Sigmoid colon (tissue), 4 donors: ENCODE data around the gene DNAH14.

ENCODE experiments used
- CTCF ChIP-seq, 4 experiments: fragments of 450-650 bp in 3 of 4; fragments of 200-600 bp in 1 of 4; IDR thresholded peaks; one replicate each; pipeline ENCODE4 v1.5.1; 2016 to 2019; ENCODE audit warnings: antibody characterized with exemption in 4 of 4, mild to moderate bottlenecking in 3 of 4, moderate library complexity in 2 of 4
- EP300 ChIP-seq, 4 donors: sonication (generic); formaldehyde crosslinking; IDR thresholded peaks; one replicate each; pipeline ENCODE4 v1.6.1; 2017; ENCODE audit warnings: antibody characterized with exemption in 4 of 4
- POLR2A ChIP-seq, 2 donors: fragments of 450-650 bp; IDR thresholded peaks; one replicate each; pipeline ENCODE4 v1.6.1; 2016; ENCODE audit warnings: antibody characterized with exemption in 2 of 2, mild to moderate bottlenecking in 2 of 2, moderate library complexity in 2 of 2
- POLR2AphosphoS5 ChIP-seq, 4 donors: sonication (generic); formaldehyde crosslinking; IDR thresholded peaks; one replicate each; pipeline ENCODE4 v1.6.1; 2017; ENCODE audit warnings: antibody characterized with exemption in 4 of 4

- TF ChIP-seq POLR2A (IDR thresholded peaks at IDR 0.05) (no peak), POLR2AphosphoS5 (IDR thresholded peaks at IDR 0.05) (no peak), EP300 (IDR thresholded peaks at IDR 0.05) (no peak), CTCF (IDR thresholded peaks at IDR 0.05) (no peak)
Observed at GRCh38 chr1:224957696-224958095, 28.2 kb downstream of the DNAH14 start.
